ENCODE results near the gene SKIL. TPM values are rescaled to one million over a fixed set of nuclear protein-coding genes. Genes with fewer than 3 reads are reported as not detected.

Gene SKIL
- total RNA-seq, 1 experiment from 2014 or later = 94.2 TPM

- POLR2A ChIA-PET = no interaction called here
- DNase-seq (ENCODE audit: low read depth, low spot score) (no peak), ATAC-seq (no peak)
- in situ Hi-C loops (cut with HindIII; ENCODE audit: low pct_unique_long_range_greater_than_20kb, low sequenced_read_pairs) = no loop called here
- no peaks in the 10 kb centered on the region for H3K27me3 ChIP-seq (ENCODE audit: control insufficient read depth, insufficient read depth, low read length)
- peaks cover under 1% of the 10 kb centered on the region; the same call in 1 of the 2 replicates for H3K9me3 ChIP-seq (ENCODE audit: control insufficient read depth, insufficient read depth, low read depth, low read length)
- CTCF ChIA-PET = no interaction called here
- TF ChIP-seq SIN3A (IDR thresholded peaks at IDR 0.05; ENCODE audit: borderline replicate concordance, insufficient read depth, low read depth, low read length) = no peak
- TF ChIP-seq TCF7L2 (IDR thresholded peaks at IDR 0.05; ENCODE audit: low read depth, low read length) = no peak
- TF ChIP-seq, protein P1, sequence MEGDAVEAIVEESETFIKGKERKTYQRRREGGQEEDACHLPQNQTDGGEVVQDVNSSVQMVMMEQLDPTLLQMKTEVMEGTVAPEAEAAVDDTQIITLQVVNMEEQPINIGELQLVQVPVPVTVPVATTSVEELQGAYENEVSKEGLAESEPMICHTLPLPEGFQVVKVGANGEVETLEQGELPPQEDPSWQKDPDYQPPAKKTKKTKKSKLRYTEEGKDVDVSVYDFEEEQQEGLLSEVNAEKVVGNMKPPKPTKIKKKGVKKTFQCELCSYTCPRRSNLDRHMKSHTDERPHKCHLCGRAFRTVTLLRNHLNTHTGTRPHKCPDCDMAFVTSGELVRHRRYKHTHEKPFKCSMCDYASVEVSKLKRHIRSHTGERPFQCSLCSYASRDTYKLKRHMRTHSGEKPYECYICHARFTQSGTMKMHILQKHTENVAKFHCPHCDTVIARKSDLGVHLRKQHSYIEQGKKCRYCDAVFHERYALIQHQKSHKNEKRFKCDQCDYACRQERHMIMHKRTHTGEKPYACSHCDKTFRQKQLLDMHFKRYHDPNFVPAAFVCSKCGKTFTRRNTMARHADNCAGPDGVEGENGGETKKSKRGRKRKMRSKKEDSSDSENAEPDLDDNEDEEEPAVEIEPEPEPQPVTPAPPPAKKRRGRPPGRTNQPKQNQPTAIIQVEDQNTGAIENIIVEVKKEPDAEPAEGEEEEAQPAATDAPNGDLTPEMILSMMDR (IDR thresholded peaks at IDR 0.05) = no peak
- no peak for TF ChIP-seq POLR2AphosphoS5 (IDR thresholded peaks at IDR 0.05; ENCODE audit: low read depth, low read length)
- no peak for TF ChIP-seq REST (IDR thresholded peaks at IDR 0.05; ENCODE audit: insufficient read depth in 1 of 2, low read depth in 2 of 2, low read length in 1 of 2)
- H3K4me1 ChIP-seq (ENCODE audit: control insufficient read depth, insufficient read depth, low read length) = peaks cover 4% of the 10 kb centered on the region; the same call in 1 of the 2 replicates
- no peak overlapping the region for H3K4me3 ChIP-seq (ENCODE audit: low read depth in 2 of 2, low read length in 2 of 2)
- H3K27ac ChIP-seq (ENCODE audit: low read length) = no peak overlapping the region
- intact Hi-C loops (cut with micrococcal nuclease; ENCODE audit: unreplicated experiment) = no loop called here
- no TSS peak for BruUV-seq (replicated peaks)
- no peaks in the 10 kb centered on the region for H3K36me3 ChIP-seq (ENCODE audit: control insufficient read depth, insufficient read depth, low read length)
Measured at GRCh38 chr3:170321321-170322034, 36.0 kb upstream of the SKIL start.

- H3K36me3 ChIP-seq (ENCODE audit: control insufficient read depth, insufficient read depth, low read length) = no peaks in the 10 kb centered on the region
- H3K27ac ChIP-seq (ENCODE audit: low read length) = peak overlapping the region; percentile 44; the same call in 1 of the 2 replicates
- no peak for ATAC-seq
- H3K4me3 ChIP-seq (ENCODE audit: low read depth in 2 of 2, low read length in 2 of 2) = no peak overlapping the region
- DNase-seq (ENCODE audit: low read depth, low spot score) = no peak
- peaks cover 7% of the 10 kb centered on the region; the same call in 1 of the 2 replicates for H3K9me3 ChIP-seq (ENCODE audit: control insufficient read depth, insufficient read depth, low read depth, low read length)
- peaks cover 4% of the 10 kb centered on the region; the same call in 1 of the 2 replicates for H3K4me1 ChIP-seq (ENCODE audit: control insufficient read depth, insufficient read depth, low read length)
- in situ Hi-C loops (cut with HindIII; ENCODE audit: low pct_unique_long_range_greater_than_20kb, low sequenced_read_pairs) = no loop called here
- intact Hi-C loops (cut with micrococcal nuclease; ENCODE audit: unreplicated experiment) = no loop called here
- ChIA-PET CTCF (no interaction called here), POLR2A (no interaction called here)
- BruUV-seq (replicated peaks) = no TSS peak
- TF ChIP-seq, protein P1 (IDR thresholded peaks at IDR 0.05) = no peak
- TF ChIP-seq POLR2AphosphoS5 (IDR thresholded peaks at IDR 0.05; ENCODE audit: low read depth, low read length) (no peak), REST (IDR thresholded peaks at IDR 0.05; ENCODE audit: insufficient read depth in 1 of 2, low read depth in 2 of 2, low read length in 1 of 2) (no peak), SIN3A (IDR thresholded peaks at IDR 0.05; ENCODE audit: borderline replicate concordance, insufficient read depth, low read depth, low read length) (no peak), TCF7L2 (IDR thresholded peaks at IDR 0.05; ENCODE audit: low read depth, low read length) (no peak)
- no peaks in the 10 kb centered on the region for H3K27me3 ChIP-seq (ENCODE audit: control insufficient read depth, insufficient read depth, low read length)
Measured at GRCh38 chr3:170322566-170323269, 34.8 kb upstream of the SKIL start.
